Breast epithelium (tissue), 4 donors: Measurements from ENCODE around the gene TMEM253. TPM values are rescaled to one million over a fixed set of nuclear protein-coding genes. Genes with fewer than 3 reads are reported as not detected.

Experiments used
- DNase-seq, 2 donors: peaks; one replicate each; pipeline ENCODE4 v3.0.0-alpha.2; 2019; ENCODE audit warnings: low spot score in 2 of 2
- H3K27ac ChIP-seq, 2 donors: fragments of 200-600 bp; sonication (generic) in 1 of 2; one replicate each; pipeline ENCODE4 v1.5.1; 2016 to 2019; ENCODE audit warnings: mild to moderate bottlenecking in 1 of 2
- H3K27me3 ChIP-seq, 2 donors: fragments of 200-600 bp; sonication (generic) in 1 of 2; one replicate each; pipeline versions ENCODE4 v1.5.1 to v1.6.0; 2017 to 2019; ENCODE audit warnings: control low read depth in 1 of 2, mild to moderate bottlenecking in 1 of 2
- H3K36me3 ChIP-seq: fragments of 200-600 bp; one replicate; pipeline ENCODE4 v1.5.1; 2019
- H3K4me1 ChIP-seq, 2 donors: fragments of 200-600 bp; sonication (generic); one replicate each; pipeline ENCODE4 v1.5.1; 2016 to 2019; ENCODE audit warnings: control low read depth in 1 of 2
- H3K4me3 ChIP-seq, 3 donors: fragments of 200-600 bp; sonication (generic); 1 replicate in 2 of 3; 2 replicates in 1 of 3; pipeline ENCODE4 v1.5.1; 2016 to 2019; ENCODE audit warnings: mild to moderate bottlenecking in 3 of 3, moderate library complexity in 2 of 3
- H3K9me3 ChIP-seq, 2 donors: fragments of 200-600 bp; sonication (generic) in 1 of 2; one replicate each; pipeline ENCODE4 v1.5.1; 2016 to 2019; ENCODE audit warnings: control low read depth in 1 of 2
- POLR2A ChIP-seq: fragments of 450-650 bp; IDR thresholded peaks from one replicate; pipeline ENCODE4 v1.6.1; 2016; ENCODE audit warnings: antibody characterized with exemption, mild to moderate bottlenecking, moderate library complexity
- POLR2AphosphoS5 ChIP-seq, 3 donors: sonication (generic); formaldehyde crosslinking; IDR thresholded peaks; one replicate each; pipeline ENCODE4 v1.6.1; 2017; ENCODE audit warnings: antibody characterized with exemption in 3 of 3
- intact Hi-C: fragments of 100-400 bp; cut with DNase I; formaldehyde crosslinking; loops from one replicate; pipeline ENCODE4 v1.15.1; 2023; ENCODE audit warnings: low total_unique reads
- total RNA-seq, 3 donors: library from RNA; depleted of rRNA; stranded (reverse); fragments of >200 nt; gene quantifications; one replicate each; pipeline ENCODE4 v1.1.0, GENCODE V29; 2016
- TF ChIP-seq, protein P1 (sequence below), 3 donors: fragments of 450-650 bp; IDR thresholded peaks; one replicate each; pipeline ENCODE4 v1.5.1; 2016 to 2017; ENCODE audit warnings: antibody characterized with exemption in 3 of 3, mild to moderate bottlenecking in 3 of 3, moderate library complexity in 3 of 3

The TMEM253 gene
- total RNA-seq, 3 donors from 2014 or later = 0.44 to 1.3 (median 0.98) TPM

DNA sequence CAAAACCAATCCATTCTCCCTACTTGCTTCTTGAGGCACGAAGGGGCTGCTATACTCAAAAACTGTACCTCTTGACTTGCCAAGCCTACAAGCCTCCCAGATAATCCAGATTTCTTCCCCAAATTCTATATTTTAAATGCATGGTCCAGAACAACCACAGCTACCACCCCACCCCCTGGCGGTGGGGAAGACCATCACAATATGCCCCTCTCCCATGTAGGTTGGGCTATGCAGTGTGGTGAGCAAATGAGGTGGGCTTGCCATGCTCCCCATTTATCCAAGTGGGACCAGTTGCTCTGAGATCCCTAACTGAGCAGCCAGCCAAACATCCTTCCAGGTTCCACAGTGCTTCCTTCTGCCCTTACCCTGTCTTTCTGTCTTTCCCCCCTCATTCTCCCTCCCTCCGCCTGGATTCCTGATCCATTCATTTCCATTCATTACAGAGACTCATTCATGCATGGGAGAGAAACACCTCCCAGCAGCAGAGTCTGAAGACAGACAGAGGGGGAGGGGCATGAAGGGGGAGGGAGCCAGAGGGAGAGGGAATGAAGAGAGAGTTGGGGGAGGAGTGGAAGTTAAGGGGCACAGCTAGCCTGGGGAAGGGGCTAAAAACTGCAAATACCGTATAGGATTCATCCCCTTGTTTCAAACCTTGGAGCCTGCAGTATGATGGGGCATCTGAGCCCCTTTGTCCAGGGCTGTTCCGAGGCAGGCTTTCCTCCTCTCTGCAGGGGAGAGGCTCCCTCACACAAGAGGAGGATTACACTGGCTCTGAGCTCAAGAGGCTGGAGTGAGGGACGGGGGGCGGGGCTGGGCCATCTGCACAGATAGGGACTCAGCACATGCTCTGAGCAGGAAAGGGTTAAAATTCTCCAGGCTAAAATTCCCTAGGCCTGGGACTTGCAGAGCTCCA is 6.8 kb upstream of the TMEM253 start:
- H3K4me1 ChIP-seq = no peaks in the 10 kb centered on the region
- no peaks in the 10 kb centered on the region for H3K9me3 ChIP-seq
- TF ChIP-seq POLR2A = no peak
- TF ChIP-seq POLR2AphosphoS5 (IDR thresholded peaks at IDR 0.05) = no peak
- TF ChIP-seq, protein P1, sequence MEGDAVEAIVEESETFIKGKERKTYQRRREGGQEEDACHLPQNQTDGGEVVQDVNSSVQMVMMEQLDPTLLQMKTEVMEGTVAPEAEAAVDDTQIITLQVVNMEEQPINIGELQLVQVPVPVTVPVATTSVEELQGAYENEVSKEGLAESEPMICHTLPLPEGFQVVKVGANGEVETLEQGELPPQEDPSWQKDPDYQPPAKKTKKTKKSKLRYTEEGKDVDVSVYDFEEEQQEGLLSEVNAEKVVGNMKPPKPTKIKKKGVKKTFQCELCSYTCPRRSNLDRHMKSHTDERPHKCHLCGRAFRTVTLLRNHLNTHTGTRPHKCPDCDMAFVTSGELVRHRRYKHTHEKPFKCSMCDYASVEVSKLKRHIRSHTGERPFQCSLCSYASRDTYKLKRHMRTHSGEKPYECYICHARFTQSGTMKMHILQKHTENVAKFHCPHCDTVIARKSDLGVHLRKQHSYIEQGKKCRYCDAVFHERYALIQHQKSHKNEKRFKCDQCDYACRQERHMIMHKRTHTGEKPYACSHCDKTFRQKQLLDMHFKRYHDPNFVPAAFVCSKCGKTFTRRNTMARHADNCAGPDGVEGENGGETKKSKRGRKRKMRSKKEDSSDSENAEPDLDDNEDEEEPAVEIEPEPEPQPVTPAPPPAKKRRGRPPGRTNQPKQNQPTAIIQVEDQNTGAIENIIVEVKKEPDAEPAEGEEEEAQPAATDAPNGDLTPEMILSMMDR (IDR thresholded peaks at IDR 0.05) = no peak
- H3K27ac ChIP-seq = no peak overlapping the region
- intact Hi-C loops = loop anchor here (5.0 kb wide), 1 partner anchor 77 kb away; no protein-coding TSS in a partner anchor
- DNase-seq = no peak
- no peak overlapping the region for H3K4me3 ChIP-seq
- H3K27me3 ChIP-seq = no peaks in the 10 kb centered on the region
- H3K36me3 ChIP-seq = peaks cover 5% of the 10 kb centered on the region

- peaks cover 0 to 5% of the 10 kb centered on the region in 2 donors for H3K4me1 ChIP-seq
- intact Hi-C loops = no loop called here
- H3K27me3 ChIP-seq = no peaks in the 10 kb centered on the region
- no peak for TF ChIP-seq POLR2AphosphoS5 (IDR thresholded peaks at IDR 0.05)
- peaks cover 3% of the 10 kb centered on the region for H3K36me3 ChIP-seq
- no peaks in the 10 kb centered on the region for H3K9me3 ChIP-seq
- no peak for DNase-seq
- H3K27ac ChIP-seq = peak overlapping the region; percentile 16 to 98
- H3K4me3 ChIP-seq = no peak overlapping the region
Observed at GRCh38 chr14:21095430-21096205, 5.2 kb upstream of the TMEM253 start.

DNA sequence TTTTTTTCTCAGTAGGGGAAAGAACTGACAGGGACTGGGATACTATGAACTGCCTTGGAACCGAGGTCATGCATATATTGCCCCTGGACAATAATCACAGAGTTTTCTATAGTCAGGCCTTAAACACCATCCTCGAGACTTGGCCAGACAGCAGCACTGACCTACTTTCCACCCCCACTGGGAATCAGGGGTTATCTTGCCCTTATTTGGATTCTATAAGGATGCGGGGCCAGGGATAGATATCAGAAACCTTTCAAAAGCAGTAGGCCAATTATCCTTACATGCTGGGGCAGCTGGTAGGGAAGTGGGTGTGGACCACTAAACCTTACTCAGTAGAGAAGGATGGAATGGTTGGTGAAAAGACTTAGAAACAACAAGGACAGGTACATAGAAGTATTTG is 4.4 kb upstream of the TMEM253 start:
- intact Hi-C loops = no loop called here
- Histone ChIP-seq H3K4me3 (no peak overlapping the region), H3K4me1 (peaks cover 0 to 5% of the 10 kb centered on the region in 2 donors), H3K27ac (peak overlapping the region; percentile 16 to 98), H3K9me3 (no peaks in the 10 kb centered on the region), H3K36me3 (no peaks in the 10 kb centered on the region), H3K27me3 (no peaks in the 10 kb centered on the region)
- TF ChIP-seq, protein P1 (IDR thresholded peaks at IDR 0.05) = no peak
- TF ChIP-seq POLR2AphosphoS5 (IDR thresholded peaks at IDR 0.05) (no peak), POLR2A (no peak)
- DNase-seq = no peak

DNA sequence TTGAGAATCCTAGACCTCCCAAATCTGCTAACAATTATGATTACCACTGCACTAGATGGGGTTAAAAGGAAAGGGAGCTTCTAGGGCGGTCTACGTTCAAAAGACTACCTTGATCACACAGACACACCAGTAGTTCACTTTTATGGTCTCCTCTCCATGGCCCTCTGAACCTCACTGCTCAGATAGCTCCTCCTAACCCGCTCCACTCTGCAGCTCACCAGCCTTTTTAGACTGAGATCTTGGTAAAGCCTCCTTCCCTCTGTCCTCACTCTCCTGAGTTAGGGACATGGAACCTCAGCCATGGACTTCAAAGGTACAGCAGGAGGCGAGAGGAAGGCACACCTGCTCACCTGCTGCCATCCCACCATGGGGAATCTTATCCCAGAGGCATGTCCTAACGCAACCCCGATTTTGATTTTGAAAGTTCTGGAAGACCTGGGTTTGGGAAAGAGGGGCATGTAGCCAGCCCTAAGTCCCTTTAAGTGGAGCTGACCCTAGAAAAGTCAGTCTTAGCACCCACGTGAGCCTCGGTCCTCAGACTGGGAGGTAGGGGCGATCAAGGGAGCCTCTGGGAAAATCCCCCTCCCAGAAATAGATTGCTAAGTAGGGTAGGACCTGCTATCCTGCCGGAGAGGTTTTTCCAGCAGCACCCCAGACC is 3.8 kb upstream of the TMEM253 start:
- no peaks in the 10 kb centered on the region for H3K27me3 ChIP-seq
- TF ChIP-seq, protein P1 (IDR thresholded peaks at IDR 0.05) = no peak
- TF ChIP-seq POLR2A (no peak), POLR2AphosphoS5 (IDR thresholded peaks at IDR 0.05) (no peak)
- no peaks in the 10 kb centered on the region for H3K36me3 ChIP-seq
- H3K4me3 ChIP-seq = peak overlapping the region; percentile 61 to 88 (median 68)
- H3K27ac ChIP-seq = peak overlapping the region; percentile 94 to 98
- H3K4me1 ChIP-seq = peaks cover 0 to 5% of the 10 kb centered on the region in 2 donors
- intact Hi-C loops = no loop called here
- DNase-seq = no peak
- H3K9me3 ChIP-seq = no peaks in the 10 kb centered on the region

DNA sequence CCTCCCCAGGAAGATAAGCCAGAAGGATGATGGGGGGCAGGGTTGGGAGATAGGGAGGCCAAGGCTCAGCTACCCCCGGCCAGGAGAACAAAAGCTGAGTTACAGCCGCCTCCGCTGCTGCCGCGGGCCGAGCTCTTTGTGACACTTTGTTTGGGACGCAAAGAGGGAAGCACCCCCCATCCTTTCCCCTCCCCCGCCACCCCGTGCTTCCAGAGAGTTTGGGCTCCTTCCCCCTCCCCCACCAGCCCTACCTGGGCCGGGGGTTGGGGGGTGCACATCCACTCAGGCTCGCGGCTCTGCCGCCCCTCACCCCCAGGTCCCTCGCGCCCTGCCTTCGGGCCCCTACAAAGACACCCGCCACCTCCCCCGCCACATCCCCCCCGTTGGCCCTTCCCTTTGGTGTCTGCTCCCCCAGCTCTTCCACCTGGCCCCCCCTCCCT is 3.2 kb upstream of the TMEM253 start:
- Histone ChIP-seq H3K4me1 (peaks cover 0 to 5% of the 10 kb centered on the region in 2 donors), H3K27me3 (no peaks in the 10 kb centered on the region), H3K27ac (peak overlapping the region; percentile 94 to 98), H3K4me3 (peak overlapping the region; percentile 61 to 88 (median 68)), H3K9me3 (no peaks in the 10 kb centered on the region), H3K36me3 (no peaks in the 10 kb centered on the region)
- intact Hi-C loops = no loop called here
- TF ChIP-seq, protein P1 (IDR thresholded peaks at IDR 0.05) = no peak
- TF ChIP-seq POLR2AphosphoS5 (IDR thresholded peaks at IDR 0.05) = no peak
- TF ChIP-seq POLR2A = no peak
- no peak for DNase-seq
